Stimulated activated naive CD8-positive, alpha-beta T cell treated with anti-CD3 and anti-CD28 coated beads, Interleukin-15, Interleukin-2, amounts not matched to agents 100 U/mL and 50 U/mL, for 24 hours (primary cell): Measurements from ENCODE around the gene ERC2.
"Not testable (repeated sequence)": the region's sequence is repeated elsewhere in the genome, so short reads cannot be mapped to it uniquely, and the experiment has no call there.

ENCODE experiments used
- ATAC-seq: fragments of 150-1000 bp; cut with Tn5 transposase; one replicate; pipeline ENCODE4 v1.10.0; 2021
- DNase-seq: peaks from one replicate; pipeline ENCODE4 v3.0.0; 2021

The ERC2 gene

DNA sequence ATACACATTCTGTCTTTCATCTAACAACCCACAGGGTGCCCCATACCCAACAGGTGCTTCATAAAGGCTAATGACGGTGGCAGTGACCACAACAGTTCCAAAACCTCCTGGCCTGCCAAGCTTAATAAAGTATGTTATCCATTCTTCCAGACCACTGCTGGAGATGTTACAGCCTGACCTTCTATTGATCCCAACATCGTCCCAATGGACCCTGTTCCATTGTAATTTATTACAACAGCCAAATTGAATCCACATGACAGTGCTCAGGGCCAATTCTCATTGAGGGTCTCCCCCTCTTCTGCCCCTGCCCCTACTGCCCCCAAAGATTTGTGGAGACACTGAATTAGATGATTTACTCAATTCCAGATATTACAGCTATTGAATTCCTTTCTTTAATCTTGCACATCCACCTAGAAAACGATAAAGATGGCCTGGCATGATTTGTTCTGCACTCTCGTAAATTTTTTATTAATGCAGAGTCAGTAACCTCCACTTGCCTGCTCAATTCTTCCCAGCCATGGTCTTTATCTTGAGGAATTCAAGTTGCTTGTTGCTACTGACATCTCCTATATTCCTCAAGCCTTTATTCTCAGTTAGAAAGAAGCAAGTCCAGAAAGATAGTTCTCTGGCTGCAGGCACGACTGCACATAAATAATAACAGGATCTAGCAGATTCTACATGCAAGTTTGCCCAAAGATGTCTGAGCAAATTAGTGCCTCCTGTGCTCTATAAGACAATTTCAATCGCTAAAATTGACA, 407.6 kb downstream of the ERC2 start:
- ATAC-seq (no peak), DNase-seq (no peak)

DNA sequence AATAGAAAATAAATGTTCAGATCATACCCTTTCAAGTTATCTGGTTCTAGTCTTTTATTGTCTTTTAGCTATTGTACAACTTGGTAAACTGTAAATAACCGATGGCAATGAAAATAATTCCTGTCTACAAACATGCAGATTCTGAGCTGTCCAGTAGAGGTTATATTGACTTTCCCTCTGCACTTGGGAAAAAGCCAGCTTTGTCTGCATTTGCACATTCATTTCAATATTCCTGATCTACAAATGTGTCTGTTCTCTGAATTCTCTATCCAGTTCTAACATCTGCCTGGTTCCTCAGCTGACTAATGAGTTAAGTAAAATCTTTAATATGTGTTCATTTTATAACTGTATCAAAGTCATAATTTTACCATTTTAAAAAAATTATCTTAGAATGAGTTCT, 408.5 kb downstream of the ERC2 start:
- DNase-seq (no peak), ATAC-seq (no peak)

- DNase-seq (no peak), ATAC-seq (no peak)
Measured at GRCh38 chr3:56055951-56056350, 412.3 kb downstream of the ERC2 start.

- DNase-seq (no peak), ATAC-seq (no peak)
Measured at GRCh38 chr3:56055546-56055945, 412.7 kb downstream of the ERC2 start.

DNA sequence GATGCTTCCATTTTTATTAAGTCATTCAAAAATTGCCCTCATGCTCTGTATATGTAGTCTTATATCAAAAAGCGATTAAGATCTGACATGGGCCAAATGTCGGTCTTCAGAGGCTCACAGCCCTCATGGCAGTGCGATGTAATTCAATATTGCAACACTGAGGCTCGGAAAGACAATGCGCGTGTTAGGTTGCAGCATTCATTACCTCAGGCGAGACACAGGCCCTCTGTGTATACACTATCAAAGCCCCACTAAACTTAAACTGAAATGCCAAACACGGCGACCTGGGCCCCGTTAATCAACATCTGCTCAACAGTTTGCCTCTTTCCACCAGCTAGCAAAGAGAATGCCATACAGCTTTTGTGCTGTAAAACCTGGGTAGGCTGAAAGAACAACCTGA, 413.4 kb downstream of the ERC2 start:
- DNase-seq (no peak), ATAC-seq (no peak)

DNA sequence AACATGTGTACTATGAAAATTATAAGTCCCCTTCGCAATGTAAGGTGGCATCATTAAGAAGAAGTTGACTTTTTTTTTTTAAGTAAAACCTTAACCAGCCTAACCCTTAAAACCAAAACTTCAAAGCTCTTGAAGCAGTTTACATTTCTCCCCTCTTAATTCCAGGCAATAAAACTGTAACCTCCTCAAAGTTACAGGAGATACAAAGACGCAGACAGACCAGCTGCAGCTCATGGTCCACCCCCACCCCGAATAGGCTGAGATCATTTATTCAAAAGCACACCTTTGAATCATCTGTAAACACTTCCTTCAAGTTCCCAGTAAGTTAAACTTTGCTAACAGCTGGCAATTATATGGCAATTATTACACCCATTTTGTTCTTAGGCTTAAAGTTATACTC, 414.5 kb downstream of the ERC2 start:
- no peak for ATAC-seq
- no peak for DNase-seq

GRCh38 chr3:56052188-56052587, 416.1 kb downstream of the ERC2 start:
- no peak for ATAC-seq
- DNase-seq = no peak

- no peak for DNase-seq
- no peak for ATAC-seq
Measured at GRCh38 chr3:56051052-56051451, 417.2 kb downstream of the ERC2 start.

GRCh38 chr3:56048946-56049345, 419.3 kb downstream of the ERC2 start:
- no peak for DNase-seq

GRCh38 chr3:56048331-56048730, 419.9 kb downstream of the ERC2 start:
- no peak for ATAC-seq
- no peak for DNase-seq

More at GRCh38 chr3:56048946-56049345, 419.3 kb downstream of the ERC2 start:
- ATAC-seq = no peak

- no peak for DNase-seq
Measured at GRCh38 chr3:56042326-56042951, 425.8 kb downstream of the ERC2 start.

DNA sequence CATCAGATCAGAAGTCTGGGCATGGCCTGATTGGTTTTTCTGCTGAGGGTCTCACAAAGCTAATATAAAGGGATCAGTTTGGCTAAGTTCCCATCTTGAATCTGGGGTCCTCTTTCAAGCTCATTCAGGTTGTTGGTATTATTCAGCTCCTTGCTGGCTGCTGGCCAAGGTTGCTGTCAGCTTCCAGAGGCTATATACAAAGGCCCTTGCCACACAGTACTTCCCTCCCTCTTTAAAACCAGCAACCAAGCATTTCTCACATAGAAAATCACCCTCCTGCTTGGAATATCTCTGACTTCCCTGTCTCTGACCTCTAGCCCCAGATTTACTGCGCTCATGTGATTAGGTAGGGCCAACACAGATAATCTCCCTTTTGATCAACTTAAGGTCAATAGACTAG, 442.9 kb downstream of the ERC2 start:
- ATAC-seq (no peak), DNase-seq (no peak)

More at GRCh38 chr3:56042326-56042951, 425.8 kb downstream of the ERC2 start:
- ATAC-seq = no peak

GRCh38 chr3:56023546-56023945, 444.7 kb downstream of the ERC2 start:
- no peak for ATAC-seq
- DNase-seq = no peak

DNA sequence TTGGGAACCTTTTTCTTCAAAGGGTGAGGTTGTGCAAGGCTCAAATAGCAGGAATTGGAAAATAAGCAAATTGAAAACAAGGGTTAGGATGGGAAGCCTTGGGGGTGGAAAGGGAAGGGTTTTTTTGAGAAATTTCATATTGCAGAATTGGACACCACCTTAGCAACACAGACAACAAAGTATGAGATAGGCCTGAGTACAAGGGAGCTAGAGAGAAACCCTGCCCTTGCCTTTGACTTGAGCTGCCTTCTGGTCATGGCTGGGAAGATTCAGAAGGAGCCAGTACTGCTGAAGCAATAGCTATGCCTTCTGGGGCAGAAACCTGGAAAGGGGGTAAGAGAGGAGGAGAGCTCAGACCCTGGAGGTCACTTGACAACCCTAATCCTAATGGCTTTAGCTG, 445.6 kb downstream of the ERC2 start:
- ATAC-seq (no peak), DNase-seq (no peak)

DNA sequence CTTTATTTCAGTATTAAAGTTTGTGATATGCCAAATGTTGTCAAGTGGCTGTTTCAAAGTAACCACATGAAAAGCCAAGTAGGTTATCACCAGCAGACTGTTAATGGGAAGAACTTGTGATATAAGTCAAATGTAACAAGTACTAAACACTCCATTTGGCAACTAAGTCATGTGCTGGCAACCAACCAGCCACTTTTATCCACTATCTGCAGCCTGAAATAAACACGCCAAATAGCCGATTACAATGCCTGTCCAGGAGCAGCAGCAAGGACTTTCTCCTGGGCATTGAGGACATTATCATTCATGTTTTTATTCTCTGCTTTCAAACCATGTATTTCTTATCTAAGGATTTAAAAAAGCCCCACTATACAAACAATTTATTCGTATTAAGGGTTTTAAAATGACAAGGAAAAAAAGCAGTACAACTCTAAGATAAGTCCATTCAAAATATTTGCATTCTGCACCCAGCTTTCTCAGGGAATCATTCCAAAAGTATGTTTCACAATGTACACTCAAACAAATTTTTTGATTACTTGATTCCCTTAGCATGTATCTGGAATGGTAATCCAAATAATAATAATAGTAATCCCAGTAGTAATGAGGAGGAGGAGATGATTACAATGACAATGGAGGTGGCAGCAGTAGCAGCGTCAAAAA, 448.6 kb downstream of the ERC2 start:
- DNase-seq (no peak), ATAC-seq (no peak)

- not testable (repeated sequence) for ATAC-seq, DNase-seq
Measured at GRCh38 chr3:56015374-56015773, 452.9 kb downstream of the ERC2 start.

DNA sequence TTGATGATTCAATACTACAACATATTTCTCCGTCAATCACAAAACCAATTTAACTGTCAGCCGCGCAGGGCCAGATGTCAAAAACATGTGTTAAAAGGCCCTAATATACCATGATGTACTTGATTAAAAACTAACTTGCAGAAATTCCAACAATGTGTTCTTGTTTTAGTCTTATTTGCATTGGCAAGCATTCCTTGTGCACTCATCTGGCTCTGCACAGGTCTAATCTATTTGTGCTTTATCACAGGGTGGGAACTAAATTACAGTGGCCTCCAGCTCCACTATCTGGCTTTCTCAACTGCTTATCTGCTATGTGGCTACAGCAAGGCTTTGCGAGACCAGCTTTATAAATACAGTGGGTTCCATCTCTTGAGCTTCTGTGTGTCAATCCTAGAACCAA, 455.5 kb downstream of the ERC2 start:
- DNase-seq (no peak), ATAC-seq (no peak)

DNA sequence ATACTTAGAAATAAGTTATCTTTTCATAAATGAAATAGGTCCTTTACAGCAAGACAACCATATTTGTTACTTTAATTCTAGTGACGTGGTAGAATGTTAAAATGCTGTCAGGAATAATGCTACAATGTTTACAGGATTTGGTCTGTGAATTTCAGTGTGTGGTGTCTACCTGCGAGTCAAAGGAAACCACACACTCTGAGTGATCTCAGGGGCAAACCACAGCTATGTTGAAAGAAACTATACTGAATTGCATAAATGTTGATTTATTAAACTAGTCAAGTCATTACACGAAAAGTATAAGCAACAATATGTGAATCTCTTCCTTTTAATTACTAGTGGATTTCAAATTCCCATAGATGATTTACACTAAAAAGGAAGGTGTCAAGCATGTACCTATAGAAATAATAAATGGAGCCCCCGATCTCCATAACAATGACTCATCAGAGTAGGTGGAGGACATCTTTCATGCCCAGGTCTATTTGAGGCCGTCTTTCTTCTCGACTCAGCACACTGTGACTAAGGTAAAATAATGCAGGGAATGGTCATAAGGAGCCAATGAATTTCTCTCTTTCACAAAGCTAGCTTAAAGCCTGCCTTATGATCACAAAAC, 463.0 kb downstream of the ERC2 start:
- no peak for DNase-seq

DNA sequence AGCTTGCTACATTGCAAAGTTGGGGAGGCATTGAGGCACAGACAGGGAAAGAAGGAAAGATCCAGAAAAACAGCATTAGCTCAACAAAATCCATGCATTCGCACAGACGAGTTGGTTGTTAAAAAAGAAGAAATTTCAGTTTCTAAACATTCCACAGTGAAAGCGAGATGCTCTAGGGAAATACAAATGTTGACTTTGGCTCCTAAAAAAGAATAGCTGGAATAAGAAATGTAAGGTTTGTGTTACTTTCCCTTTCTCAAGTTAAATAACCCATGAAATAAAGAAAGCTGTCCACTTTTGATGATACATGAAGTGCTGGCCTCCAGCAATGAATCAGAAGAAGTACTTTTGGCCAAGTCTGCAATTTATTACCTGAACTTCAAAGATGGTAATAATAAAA, 465.1 kb downstream of the ERC2 start:
- no peak for DNase-seq
- ATAC-seq = no peak

More for the DNA sequence above, 463.0 kb downstream of the ERC2 start:
- no peak for ATAC-seq

- no peak for ATAC-seq
- no peak for DNase-seq
Measured at GRCh38 chr3:56001991-56002390, 466.3 kb downstream of the ERC2 start.

DNA sequence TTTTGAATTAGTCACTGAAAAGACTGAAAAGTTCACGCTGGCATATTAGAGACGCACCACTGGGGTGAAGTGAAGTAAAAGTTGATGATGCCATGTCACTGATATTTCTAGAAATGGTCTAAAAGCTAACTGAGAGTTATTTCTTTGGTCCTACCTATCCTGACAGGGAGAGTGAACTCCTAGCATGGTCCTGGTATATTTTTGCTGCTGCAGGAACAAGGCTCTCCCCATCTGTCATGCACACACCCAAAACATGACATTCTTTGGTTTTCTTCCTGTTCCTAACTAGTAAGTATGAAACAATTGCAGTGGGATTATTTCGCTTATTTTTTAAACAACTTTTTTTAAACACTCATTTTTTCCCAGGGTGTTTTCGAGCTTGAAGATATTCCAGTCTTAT, 466.7 kb downstream of the ERC2 start:
- DNase-seq (no peak), ATAC-seq (no peak)

- DNase-seq (no peak), ATAC-seq (no peak)
Measured at GRCh38 chr3:55989366-55989765, 478.9 kb downstream of the ERC2 start.

DNA sequence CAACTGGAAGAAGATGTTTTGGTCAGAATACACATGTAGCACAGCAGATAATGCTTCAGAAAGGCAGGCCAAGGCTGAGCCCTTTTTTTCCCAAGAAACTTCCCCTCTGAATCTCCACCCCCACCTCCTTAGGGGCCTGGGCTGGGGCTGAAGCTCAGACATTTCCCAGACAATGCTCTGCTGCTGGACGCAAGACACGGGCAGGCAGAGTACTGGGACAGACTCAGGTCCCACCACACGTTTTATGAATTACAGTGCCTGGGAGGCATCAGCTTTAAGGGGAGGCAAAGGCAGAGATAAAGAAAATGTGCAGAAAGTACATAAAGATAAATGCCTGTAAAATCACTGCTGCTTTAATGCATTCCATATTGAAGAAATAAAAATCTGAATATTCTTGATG, 479.4 kb downstream of the ERC2 start:
- DNase-seq = no peak
- no peak for ATAC-seq
